GM11168 (cell line): ENCODE results near the gene THEM5.
"Not testable (repeated sequence)": the region's sequence is repeated elsewhere in the genome, so short reads cannot be mapped to it uniquely, and the experiment has no call there.

Experiments
- in situ Hi-C: fragments of 300-500 bp; cut with MboI; formaldehyde crosslinking; loops from one replicate; pipeline ENCODE4 v1.12.0; 2022; ENCODE audit warnings: low sequenced_read_pairs; ENCODE audit not compliant: unreplicated experiment

THEM5 gene

GRCh38 chr1:151853411-151853943 lies at the start of gene THEM5:
Gene THEM5, minus strand, starts transcription at chr1:151853712. Its CDS starts 147 bp downstream, at chr1:151853565.
- in situ Hi-C loops, result no loop called here

GRCh38 chr1:151902858-151903257 lies 49.3 kb upstream of the THEM5 start:
- in situ Hi-C loops, result no loop called here

- in situ Hi-C loops, result not testable (repeated sequence)
These were observed 47.3 kb upstream of the THEM5 start for GRCh38 chr1:151900804-151901203.

- in situ Hi-C loops, result no loop called here
These were observed 45.0 kb upstream of the THEM5 start for GRCh38 chr1:151898519-151898991.

- in situ Hi-C loops, result no loop called here
These were observed 44.5 kb upstream of the THEM5 start for GRCh38 chr1:151897991-151898431.

- in situ Hi-C loops, result no loop called here
These were observed 39.8 kb upstream of the THEM5 start for GRCh38 chr1:151893176-151893924.

- in situ Hi-C loops, result no loop called here
These were observed 38.7 kb upstream of the THEM5 start for GRCh38 chr1:151892190-151892589.

GRCh38 chr1:151891512-151891911 lies 38.0 kb upstream of the THEM5 start:
- in situ Hi-C loops, result no loop called here

GRCh38 chr1:151888972-151889570 lies 35.6 kb upstream of the THEM5 start:
- in situ Hi-C loops, result loop anchor here (5.0 kb wide), 1 partner anchor 108 kb away; no protein-coding TSS in a partner anchor

- in situ Hi-C loops, result loop anchor here (5.0 kb wide), 1 partner anchor 110 kb away; no protein-coding TSS in a partner anchor
These were observed 33.5 kb upstream of the THEM5 start for GRCh38 chr1:151887028-151887427.

- in situ Hi-C loops, result loop anchor here (5.0 kb wide), 1 partner anchor 112 kb away; no protein-coding TSS in a partner anchor
These were observed 32.0 kb upstream of the THEM5 start for GRCh38 chr1:151885479-151885878.

- in situ Hi-C loops, result loop anchor here (5.0 kb wide), 1 partner anchor 112 kb away; no protein-coding TSS in a partner anchor
These were observed 31.4 kb upstream of the THEM5 start for GRCh38 chr1:151884879-151885278.

GRCh38 chr1:151884445-151884844 lies 30.9 kb upstream of the THEM5 start:
- in situ Hi-C loops, result not testable (repeated sequence)

GRCh38 chr1:151883898-151884297 lies 30.4 kb upstream of the THEM5 start:
- in situ Hi-C loops, result not testable (repeated sequence)

GRCh38 chr1:151882918-151883317 lies 29.4 kb upstream of the THEM5 start:
- in situ Hi-C loops, result not testable (repeated sequence)

GRCh38 chr1:151882466-151882865 lies 29.0 kb upstream of the THEM5 start:
- in situ Hi-C loops, result no loop called here

- in situ Hi-C loops, result no loop called here
These were observed 28.0 kb upstream of the THEM5 start for GRCh38 chr1:151881479-151881878.

GRCh38 chr1:151875419-151876097 lies 22.0 kb upstream of the THEM5 start:
- in situ Hi-C loops, result no loop called here

GRCh38 chr1:151872776-151873175 lies 19.3 kb upstream of the THEM5 start:
- in situ Hi-C loops, result not testable (repeated sequence)

GRCh38 chr1:151871284-151872030 lies 17.9 kb upstream of the THEM5 start:
- in situ Hi-C loops, result no loop called here
